SK-MEL-5 (cell line): ENCODE data around the gene RASA4. TPM values are rescaled to one million over a fixed set of nuclear protein-coding genes. Genes with fewer than 3 reads are reported as not detected.
"Not testable (repeated sequence)": the region's sequence is repeated elsewhere in the genome, so short reads cannot be mapped to it uniquely, and the experiment has no call there.

Experiments
- DNase-seq: peaks from one replicate; pipeline ENCODE4 v3.0.0-alpha.2; 2016; ENCODE audit warnings: low read depth, low spot score
- in situ Hi-C: cut with HindIII; loops from 2 replicates; pipeline ENCODE4 v1.10.0; 2016; ENCODE audit warnings: low sequenced_read_pairs, high pct_unique_total_duplicates, low pct_unique_long_range_greater_than_20kb
- polyA plus RNA-seq, 2 experiments: library from polyadenylated mRNA; depleted of rRNA; stranded (reverse); fragments of >200 nt; gene quantifications; 2 replicates each; pipeline ENCODE4 v1.2.3, GENCODE V29; 2015
- total RNA-seq: library from RNA; depleted of rRNA; stranded (reverse); fragments of >200 nt; shearing (Covaris generic); gene quantifications from 2 replicates; pipeline ENCODE4 v1.2.3, GENCODE V29; 2014; rRNA removed

Gene RASA4
- 0.61 and 1.2 TPM in 2 replicates for total RNA-seq
- polyA plus RNA-seq (2015; cell fraction: cytosol; rRNA removed), result 4.2 and 5.2 TPM in 2 replicates
- polyA plus RNA-seq (2015; cell fraction: nucleus; rRNA removed), result 6.9 and 39.2 TPM in 2 replicates

- peak; percentile 0 for DNase-seq
- in situ Hi-C loops, result not testable (repeated sequence)
Measured at GRCh38 chr7:102616507-102617125, at the start of gene RASA4. TSS of gene RASA4 (minus strand) at chr7:102616756. CDS start at chr7:102616689, 67 bp downstream.

- DNase-seq, in situ Hi-C loops: not testable (repeated sequence)
Measured at GRCh38 chr7:102664765-102665164, 48.2 kb upstream of the RASA4 start.

GRCh38 chr7:102649924-102650323 is 33.4 kb upstream of the RASA4 start, which contains the start of gene SPDYE2B:
TSS of gene SPDYE2B (plus strand) at chr7:102650319. CDS start at chr7:102652349, 2,030 bp downstream.
- in situ Hi-C loops, DNase-seq: not testable (repeated sequence)

DNA sequence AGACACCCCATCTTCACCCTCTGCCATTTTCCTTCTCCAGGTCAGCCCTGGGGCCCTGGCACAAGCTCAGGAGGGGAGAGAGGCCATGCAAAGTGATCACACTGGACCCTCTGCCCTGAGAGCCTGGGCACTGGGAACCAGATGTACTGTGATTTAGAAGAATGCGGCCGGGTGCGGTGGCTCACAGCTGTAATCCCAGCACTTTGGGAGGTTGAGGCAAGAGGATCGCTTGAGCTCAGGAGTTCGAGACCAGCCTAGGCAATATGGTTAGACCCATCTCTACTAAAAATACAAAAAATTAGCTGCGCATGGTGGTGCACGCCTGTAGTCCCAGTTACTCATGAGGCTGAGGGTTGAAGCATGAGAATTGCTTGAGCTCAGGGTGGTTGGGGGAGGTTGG is 31.3 kb upstream of the RASA4 start:
- DNase-seq, in situ Hi-C loops: not testable (repeated sequence)

GRCh38 chr7:102643404-102643803 is 26.8 kb upstream of the RASA4 start:
- DNase-seq, in situ Hi-C loops: not testable (repeated sequence)

DNA sequence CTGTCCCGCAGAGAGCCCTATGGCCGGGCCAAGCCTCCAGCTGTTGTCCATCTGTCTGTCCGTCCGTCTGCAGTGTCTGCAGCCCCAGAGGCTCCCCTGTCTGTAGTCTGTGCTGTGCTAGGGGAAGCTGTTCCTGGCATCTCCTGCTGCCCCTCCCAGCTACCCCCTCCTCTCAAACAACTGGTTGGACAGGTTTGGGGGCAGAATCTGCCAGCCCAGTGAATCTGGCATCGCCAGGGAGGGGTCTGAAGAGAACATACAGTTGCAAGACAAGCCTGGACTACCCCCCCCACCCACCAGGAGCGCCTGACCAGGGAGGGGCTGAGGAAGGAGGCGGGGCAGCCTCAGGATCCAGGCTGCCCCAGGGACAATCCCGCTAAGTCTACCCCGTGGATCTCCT is 26.1 kb upstream of the RASA4 start, which contains the start of gene UPK3BL1:
TSS of gene UPK3BL1 (minus strand) at position 101 of the 400 bp plus-strand sequence. CDS start at position 51, 50 bp downstream.
- in situ Hi-C loops, DNase-seq: not testable (repeated sequence)

DNA sequence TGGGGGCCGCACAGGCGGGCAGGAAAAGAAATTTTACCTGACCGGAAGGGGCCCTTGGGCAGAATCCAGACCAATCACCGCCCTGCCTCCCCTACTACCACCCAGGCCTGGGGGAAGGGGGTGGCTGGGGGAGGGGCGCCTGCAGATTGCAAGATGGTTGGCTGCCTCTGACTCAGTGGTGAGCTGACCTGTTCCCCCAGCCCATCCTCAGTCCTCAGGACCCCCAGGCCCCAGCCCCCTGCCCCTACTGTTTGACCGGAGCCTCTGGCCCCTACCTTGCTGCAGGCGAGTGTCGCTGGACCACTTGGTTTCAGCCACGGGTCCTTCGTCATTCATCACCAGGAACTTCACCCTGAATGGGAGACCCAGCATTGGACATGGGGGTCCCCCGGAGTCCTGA is 22.3 kb upstream of the RASA4 start:
- in situ Hi-C loops, DNase-seq: not testable (repeated sequence)

DNA sequence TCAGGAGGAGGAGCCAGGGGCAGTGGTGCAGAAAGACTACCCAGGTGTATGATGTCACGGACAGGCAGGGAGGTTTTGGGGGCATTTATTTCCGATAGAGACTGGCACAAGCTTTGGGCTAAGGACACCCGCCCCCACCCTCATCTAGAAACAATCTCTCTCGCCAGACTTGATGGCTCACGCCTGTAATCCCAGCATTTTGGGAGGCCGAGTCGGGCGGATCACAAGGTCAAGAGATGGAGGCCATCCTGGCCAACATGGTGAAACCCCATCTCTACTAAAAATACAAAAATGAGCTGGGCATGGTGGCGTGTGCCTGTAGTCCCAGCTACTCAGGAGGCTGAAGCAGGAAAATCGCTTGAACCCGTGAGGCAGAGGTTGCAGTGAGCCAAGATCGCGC is 20.4 kb upstream of the RASA4 start:
- in situ Hi-C loops, result not testable (repeated sequence)

DNA sequence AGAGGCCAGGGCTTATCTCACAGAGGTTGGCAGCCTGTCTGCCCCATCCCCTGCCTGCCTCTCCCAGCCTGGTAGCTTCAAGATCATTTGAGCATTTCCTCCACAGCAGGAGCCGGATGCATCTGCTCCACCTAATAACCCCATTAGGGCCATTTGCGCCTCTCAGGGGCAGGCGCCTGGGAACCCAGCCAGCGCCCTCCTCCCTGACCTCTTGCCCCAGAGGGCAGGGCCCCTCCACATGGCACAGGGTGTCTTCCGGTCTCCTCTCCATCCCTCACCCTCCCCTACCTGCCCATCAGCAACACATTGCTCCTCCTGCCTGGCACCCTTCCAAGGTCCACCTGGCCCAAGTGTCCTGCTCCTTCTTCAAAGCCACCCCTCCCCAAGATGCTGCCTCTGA is 18.8 kb upstream of the RASA4 start:
- DNase-seq, in situ Hi-C loops: not testable (repeated sequence)

More for the DNA sequence above, 20.4 kb upstream of the RASA4 start:
- not testable (repeated sequence) for DNase-seq

DNA sequence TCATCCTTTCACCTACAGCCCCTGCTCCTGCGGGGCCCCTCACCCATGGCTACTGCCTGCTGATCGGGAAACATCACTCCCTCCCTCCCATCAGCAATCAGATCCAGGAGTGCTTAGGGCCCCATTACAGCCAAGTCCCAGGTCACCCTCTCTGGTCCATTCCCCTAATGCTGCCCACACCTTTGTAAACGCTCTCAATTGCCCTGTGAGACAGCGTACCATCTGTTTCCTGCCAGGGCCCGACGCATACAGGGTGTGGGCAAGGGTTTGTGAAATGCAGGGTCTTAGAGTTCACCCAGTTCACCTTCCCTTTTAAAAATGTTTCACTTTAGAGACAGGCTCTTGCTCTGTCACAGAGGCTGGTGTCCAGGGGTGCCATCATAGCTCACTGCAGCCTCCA is 17.7 kb upstream of the RASA4 start:
- DNase-seq, in situ Hi-C loops: not testable (repeated sequence)

DNA sequence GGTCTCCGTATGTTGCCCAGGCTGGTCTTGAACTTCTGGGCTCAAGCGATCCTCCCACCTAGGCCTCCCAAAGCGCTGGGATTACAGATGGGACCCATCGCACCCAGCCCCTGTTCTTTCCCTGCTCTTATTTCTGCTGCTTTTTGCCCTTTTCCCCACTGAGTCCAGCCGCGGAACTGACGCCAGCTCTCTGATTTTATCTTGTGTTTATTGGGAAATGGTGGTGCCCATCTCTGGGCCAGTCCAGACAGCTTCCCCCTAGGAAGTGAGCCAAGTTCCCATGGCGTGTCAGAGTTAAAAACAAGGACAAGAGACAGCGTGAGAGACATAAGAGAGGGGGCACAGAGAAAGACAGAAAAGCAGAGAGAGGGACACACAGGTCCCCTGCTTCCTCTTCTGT is 14.1 kb upstream of the RASA4 start:
- DNase-seq, in situ Hi-C loops: not testable (repeated sequence)

DNA sequence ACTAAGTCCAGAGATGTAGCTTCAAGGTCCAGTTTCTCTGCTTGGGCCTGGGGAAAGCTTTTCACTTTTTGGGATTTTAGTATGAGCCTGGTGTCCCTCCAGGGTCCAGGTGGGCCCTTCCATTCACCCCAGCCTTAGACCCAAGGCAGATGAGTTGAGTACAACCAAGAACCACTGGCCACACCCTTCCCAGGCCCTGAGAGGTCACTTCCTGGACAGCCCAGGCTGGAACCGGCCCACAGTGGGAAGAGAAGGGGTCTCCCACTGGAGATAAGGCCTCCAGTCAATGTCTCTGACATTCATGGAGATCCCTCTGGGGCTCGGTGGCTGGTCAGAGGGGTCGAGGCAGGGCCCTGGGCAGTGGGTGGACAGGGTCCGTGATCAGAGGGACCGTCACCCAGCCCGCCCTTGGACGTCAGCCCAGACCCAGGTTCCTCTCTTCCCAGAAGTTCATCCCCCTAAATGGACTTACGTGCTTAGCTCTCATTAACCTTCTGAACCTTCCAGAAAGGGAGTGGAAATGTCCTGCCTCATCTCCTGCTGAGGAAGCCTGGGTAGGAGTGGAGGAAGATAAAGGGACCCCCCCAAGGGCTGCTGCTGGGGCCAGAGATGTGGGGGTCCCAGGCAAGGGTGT is 10.8 kb upstream of the RASA4 start:
- DNase-seq, in situ Hi-C loops: not testable (repeated sequence)

- DNase-seq, in situ Hi-C loops: not testable (repeated sequence)
Measured at GRCh38 chr7:102618122-102618521, 1.6 kb upstream of the RASA4 start.

DNA sequence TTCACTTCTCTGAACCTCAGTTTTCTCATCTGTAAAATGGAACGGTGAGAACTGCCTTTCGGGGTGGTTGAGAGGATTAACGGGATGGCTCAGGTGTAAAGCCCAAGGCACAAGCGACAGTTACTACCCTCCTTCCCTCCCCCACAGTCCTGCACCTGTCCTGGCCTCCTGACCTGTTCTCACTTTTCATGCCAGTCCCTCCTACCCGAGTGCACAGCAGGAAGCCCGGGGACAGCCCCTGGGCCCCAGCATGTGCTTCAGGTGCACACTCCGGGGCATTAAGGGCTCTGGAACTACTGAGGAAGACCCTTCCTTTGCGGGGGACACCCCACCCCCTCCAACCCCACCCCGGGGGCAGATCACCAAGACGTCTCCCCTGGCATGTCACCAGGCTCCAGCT is 626 bp downstream of the RASA4 start:
- in situ Hi-C loops, DNase-seq: not testable (repeated sequence)

DNA sequence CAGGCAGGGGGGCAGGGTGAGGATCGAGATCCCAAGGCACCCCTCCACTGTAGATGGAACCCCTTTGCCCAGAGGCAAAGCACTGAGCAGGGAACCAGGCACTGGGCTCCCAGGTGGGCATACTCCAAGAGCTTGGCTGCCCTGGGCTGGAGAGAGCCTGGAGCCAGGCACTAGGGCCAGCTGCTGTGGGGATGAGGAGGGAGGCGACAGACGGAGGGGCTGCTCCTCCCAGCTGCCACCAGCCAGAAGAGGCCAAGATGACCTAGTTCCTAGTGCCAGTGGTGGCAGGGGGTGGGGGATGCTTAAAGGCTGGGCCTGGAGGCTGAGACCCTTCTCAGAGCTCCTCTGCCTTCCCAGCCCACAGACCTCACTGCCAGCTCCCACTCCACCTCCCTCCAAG is 1.7 kb downstream of the RASA4 start:
- DNase-seq, in situ Hi-C loops: not testable (repeated sequence)

DNA sequence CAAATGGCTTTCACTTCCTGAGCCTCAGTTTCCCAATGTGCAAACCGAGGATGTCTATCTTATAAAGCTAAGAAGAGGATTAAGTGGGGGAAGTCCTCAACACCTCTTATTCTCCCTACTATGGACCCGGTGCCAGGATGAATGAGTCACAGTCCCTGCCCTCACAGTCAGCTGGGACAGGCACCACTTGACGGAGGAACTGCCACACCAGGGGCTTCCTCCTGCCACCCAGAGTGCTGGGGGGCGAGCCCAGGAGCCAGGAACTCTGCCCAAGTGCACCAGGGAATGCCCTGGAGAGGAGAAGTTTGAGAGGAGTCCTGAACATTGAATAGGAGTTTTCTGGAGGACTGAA is 2.2 kb downstream of the RASA4 start:
- in situ Hi-C loops, DNase-seq: not testable (repeated sequence)

GRCh38 chr7:102613575-102614345 is 2.8 kb downstream of the RASA4 start:
- not testable (repeated sequence) for DNase-seq

More at GRCh38 chr7:102613575-102614345, 2.8 kb downstream of the RASA4 start:
- in situ Hi-C loops, result not testable (repeated sequence)
